NCI-H2171 (cell line): Measurements from ENCODE around the gene PMEPA1.
A peak's percentile ranks its signal among the peaks of the same experiment; 100 is the strongest.

Source experiments
- DNase-seq: peaks from one replicate; lab custom pipeline; 2025; lab: John Stamatoyannopoulos, UW

The PMEPA1 gene

GRCh38 chr20:57736738-57737347 is 27.0 kb upstream of the PMEPA1 start:
- DNase-seq = no peak

GRCh38 chr20:57735831-57736737 is 26.3 kb upstream of the PMEPA1 start:
- DNase-seq = no peak

- no peak for DNase-seq
These were observed 24.9 kb upstream of the PMEPA1 start for GRCh38 chr20:57734754-57735153.

GRCh38 chr20:57732226-57732625 is 22.4 kb upstream of the PMEPA1 start:
- no peak for DNase-seq

- DNase-seq = no peak
These were observed 18.9 kb upstream of the PMEPA1 start for GRCh38 chr20:57728762-57729161.

GRCh38 chr20:57727863-57728262 is 18.0 kb upstream of the PMEPA1 start:
- no peak for DNase-seq

- DNase-seq = no peak
These were observed 15.8 kb upstream of the PMEPA1 start for GRCh38 chr20:57725636-57726035.

GRCh38 chr20:57724610-57725405 is 15.0 kb upstream of the PMEPA1 start:
- DNase-seq = no peak

GRCh38 chr20:57723816-57724215 is 14.0 kb upstream of the PMEPA1 start:
- no peak for DNase-seq

- no peak for DNase-seq
These were observed 10.1 kb upstream of the PMEPA1 start for GRCh38 chr20:57719951-57720350.

- peak; percentile 94 for DNase-seq
These were observed 8.7 kb upstream of the PMEPA1 start for GRCh38 chr20:57718490-57719009.

GRCh38 chr20:57717797-57718196 is 8.0 kb upstream of the PMEPA1 start:
- DNase-seq = no peak

GRCh38 chr20:57716901-57717300 is 7.1 kb upstream of the PMEPA1 start:
- DNase-seq = no peak

GRCh38 chr20:57716202-57716601 is 6.4 kb upstream of the PMEPA1 start:
- no peak for DNase-seq

GRCh38 chr20:57715268-57715904 is 5.6 kb upstream of the PMEPA1 start:
- no peak for DNase-seq

GRCh38 chr20:57714409-57715267 is 4.8 kb upstream of the PMEPA1 start:
- DNase-seq = no peak

- no peak for DNase-seq
These were observed 4.1 kb upstream of the PMEPA1 start for GRCh38 chr20:57713951-57714350.

- DNase-seq = no peak
These were observed 3.7 kb upstream of the PMEPA1 start for GRCh38 chr20:57713505-57713903.

GRCh38 chr20:57712851-57713504 is 3.2 kb upstream of the PMEPA1 start:
- DNase-seq = no peak

GRCh38 chr20:57712341-57712740 is 2.5 kb upstream of the PMEPA1 start:
- no peak for DNase-seq
